ENCODE measurements around the gene UAP1.

- no peak for TF ChIP-seq POLR2A (IDR thresholded peaks at IDR 0.05)
- TF ChIP-seq, protein P1, sequence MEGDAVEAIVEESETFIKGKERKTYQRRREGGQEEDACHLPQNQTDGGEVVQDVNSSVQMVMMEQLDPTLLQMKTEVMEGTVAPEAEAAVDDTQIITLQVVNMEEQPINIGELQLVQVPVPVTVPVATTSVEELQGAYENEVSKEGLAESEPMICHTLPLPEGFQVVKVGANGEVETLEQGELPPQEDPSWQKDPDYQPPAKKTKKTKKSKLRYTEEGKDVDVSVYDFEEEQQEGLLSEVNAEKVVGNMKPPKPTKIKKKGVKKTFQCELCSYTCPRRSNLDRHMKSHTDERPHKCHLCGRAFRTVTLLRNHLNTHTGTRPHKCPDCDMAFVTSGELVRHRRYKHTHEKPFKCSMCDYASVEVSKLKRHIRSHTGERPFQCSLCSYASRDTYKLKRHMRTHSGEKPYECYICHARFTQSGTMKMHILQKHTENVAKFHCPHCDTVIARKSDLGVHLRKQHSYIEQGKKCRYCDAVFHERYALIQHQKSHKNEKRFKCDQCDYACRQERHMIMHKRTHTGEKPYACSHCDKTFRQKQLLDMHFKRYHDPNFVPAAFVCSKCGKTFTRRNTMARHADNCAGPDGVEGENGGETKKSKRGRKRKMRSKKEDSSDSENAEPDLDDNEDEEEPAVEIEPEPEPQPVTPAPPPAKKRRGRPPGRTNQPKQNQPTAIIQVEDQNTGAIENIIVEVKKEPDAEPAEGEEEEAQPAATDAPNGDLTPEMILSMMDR (IDR thresholded peaks at IDR 0.05), result no peak
- peak; percentile 39 for TF ChIP-seq POLR2AphosphoS5 (IDR thresholded peaks at IDR 0.05)
Measured at GRCh38 chr1:162562470-162562828, 927 bp downstream of the UAP1 start.
